Posterior cingulate gyrus (tissue), 11 donors: Measurements from ENCODE around the gene SLC2A1.
A peak's percentile ranks its signal among the peaks of the same experiment; 100 is the strongest.
"Not testable (repeated sequence)": the region's sequence is repeated elsewhere in the genome, so short reads cannot be mapped to it uniquely, and the experiment has no call there.

Experiments used
- DNase-seq, 10 donors: peaks; one replicate each; pipeline versions ENCODE4 v3.0.0 to v3.0.0-alpha.2; 2020 to 2021; ENCODE audit warnings: mixed read lengths in 3 of 10
- intact Hi-C: fragments of 100-400 bp; cut with DNase I; formaldehyde crosslinking; loops from one replicate; pipeline ENCODE4 v1.15.1; 2023

Gene SLC2A1

GRCh38 chr1:42915456-42915855, 43.2 kb downstream of the SLC2A1 start:
- intact Hi-C loops: no loop called here
- no peak for DNase-seq

GRCh38 chr1:42914092-42914627, 44.5 kb downstream of the SLC2A1 start:
- intact Hi-C loops: no loop called here
- DNase-seq: no peak

- intact Hi-C loops: loop anchor here (1.0 kb wide), 1 partner anchor 160 kb away; no protein-coding TSS in a partner anchor
- peak in 1 of 10 donors; percentile 37 for DNase-seq
Measured at GRCh38 chr1:42913426-42914091, 45.1 kb downstream of the SLC2A1 start.

GRCh38 chr1:42910985-42911384, 47.7 kb downstream of the SLC2A1 start:
- intact Hi-C loops: no loop called here
- DNase-seq: no peak

- no peak for DNase-seq
- intact Hi-C loops: no loop called here
Measured at GRCh38 chr1:42908046-42908445, 50.6 kb downstream of the SLC2A1 start.

GRCh38 chr1:42904434-42904833, 54.2 kb downstream of the SLC2A1 start:
- intact Hi-C loops: no loop called here
- no peak for DNase-seq

GRCh38 chr1:42899960-42900359, 58.7 kb downstream of the SLC2A1 start:
- intact Hi-C loops, DNase-seq: not testable (repeated sequence)

GRCh38 chr1:42891465-42892138, 67.1 kb downstream of the SLC2A1 start:
- peak in 5 of 10 donors; percentile 10 to 88 (median 29) for DNase-seq
- intact Hi-C loops: no loop called here

- DNase-seq: no peak
- intact Hi-C loops: no loop called here
Measured at GRCh38 chr1:42889264-42889663, 69.4 kb downstream of the SLC2A1 start.

- intact Hi-C loops: no loop called here
- DNase-seq: peak in 1 of 10 donors; percentile 72
Measured at GRCh38 chr1:42888013-42888633, 70.5 kb downstream of the SLC2A1 start.

GRCh38 chr1:42887366-42887765, 71.3 kb downstream of the SLC2A1 start:
- intact Hi-C loops: no loop called here
- peak in 1 of 10 donors; percentile 76 for DNase-seq

- peak in 1 of 10 donors; percentile 77 for DNase-seq
- intact Hi-C loops: no loop called here
Measured at GRCh38 chr1:42886800-42887199, 71.9 kb downstream of the SLC2A1 start.

- intact Hi-C loops: no loop called here
Measured at GRCh38 chr1:42886046-42886739, 72.5 kb downstream of the SLC2A1 start.

GRCh38 chr1:42880384-42880783, 78.3 kb downstream of the SLC2A1 start:
- intact Hi-C loops: no loop called here
- no peak for DNase-seq

More at GRCh38 chr1:42886046-42886739, 72.5 kb downstream of the SLC2A1 start:
- DNase-seq: no peak

- intact Hi-C loops: no loop called here
- DNase-seq: no peak
Measured at GRCh38 chr1:42877380-42877779, 81.3 kb downstream of the SLC2A1 start.

- intact Hi-C loops: no loop called here
- DNase-seq: no peak
Measured at GRCh38 chr1:42876009-42876408, 82.7 kb downstream of the SLC2A1 start.
